Stimulated activated CD4-positive, alpha-beta T cell treated with anti-CD3 and anti-CD28 coated beads, Interleukin-15, amount 100 ng/mL, for 1 hour (primary cell): ENCODE data around the gene GIPC2.
"Not testable (repeated sequence)": the region's sequence is repeated elsewhere in the genome, so short reads cannot be mapped to it uniquely, and the experiment has no call there.

Experiments
- DNase-seq, 2 donors: peaks; one replicate each; pipeline ENCODE4 v3.0.0-alpha.2; 2020; ENCODE audit warnings: low read depth in 1 of 2, low spot score in 1 of 2

Gene GIPC2

GRCh38 chr1:78064886-78065285 lies 19.1 kb downstream of the GIPC2 start:
- DNase-seq: not testable (repeated sequence)

GRCh38 chr1:78068681-78069283 lies 23.0 kb downstream of the GIPC2 start:
- DNase-seq: no peak

DNA sequence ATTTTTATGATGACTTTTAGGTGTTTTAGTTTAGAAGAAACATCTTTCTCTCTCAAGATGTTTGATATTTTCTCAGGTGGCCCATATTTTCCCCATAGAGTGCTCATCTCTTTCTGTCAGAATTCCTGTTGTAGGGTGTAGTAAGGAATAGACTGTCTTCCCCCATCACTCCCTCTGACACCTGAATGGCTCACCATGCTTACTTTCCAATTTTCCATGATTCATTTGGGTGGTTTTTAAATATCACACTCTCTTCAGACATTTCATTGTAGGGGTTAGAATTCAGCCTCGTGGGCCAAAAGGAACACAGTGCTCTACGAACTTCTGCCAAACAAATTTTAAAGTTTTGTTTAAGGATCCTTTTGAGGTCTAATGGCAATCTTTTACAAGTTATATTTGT lies 24.0 kb downstream of the GIPC2 start:
- no peak for DNase-seq

DNA sequence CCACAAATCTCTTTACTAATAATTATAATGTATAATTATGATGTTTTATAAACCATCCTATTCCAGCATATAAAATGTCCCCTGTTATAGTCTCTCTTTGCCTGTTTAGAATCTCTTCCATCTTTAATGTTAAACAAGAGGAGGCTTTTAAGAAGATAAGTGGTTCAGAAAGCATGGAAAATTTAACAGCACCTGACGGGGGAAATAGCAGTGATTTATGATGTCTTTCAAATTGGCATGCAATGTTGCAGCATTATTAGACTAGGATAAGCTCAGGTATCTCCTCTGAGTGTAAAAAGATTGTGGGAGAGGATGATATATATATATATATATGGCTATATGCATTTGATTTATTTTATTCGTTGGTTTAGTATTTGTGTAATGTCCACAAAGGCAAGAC lies 24.4 kb downstream of the GIPC2 start:
- DNase-seq: no peak

DNA sequence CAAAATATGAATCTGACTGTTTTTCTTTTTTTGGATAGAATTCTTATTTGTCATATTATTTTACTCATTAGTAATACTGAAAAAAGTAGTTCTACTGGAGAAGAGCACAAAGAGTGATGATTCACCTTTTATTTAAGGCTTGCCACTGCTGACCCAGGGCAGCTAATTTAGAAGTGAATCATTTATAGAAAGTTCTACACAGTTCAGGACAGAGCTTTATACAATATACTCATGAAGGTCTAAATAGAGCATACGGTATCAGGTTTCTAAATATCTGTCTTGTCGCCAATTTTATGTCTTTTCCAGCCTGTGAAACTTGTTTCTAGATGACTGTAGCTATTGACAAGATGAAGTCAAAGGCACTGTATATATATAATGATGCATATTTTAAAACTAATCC lies 25.0 kb downstream of the GIPC2 start:
- no peak for DNase-seq

GRCh38 chr1:78071696-78072095 lies 25.9 kb downstream of the GIPC2 start:
- DNase-seq: no peak

GRCh38 chr1:78072216-78072615 lies 26.4 kb downstream of the GIPC2 start:
- no peak for DNase-seq

DNA sequence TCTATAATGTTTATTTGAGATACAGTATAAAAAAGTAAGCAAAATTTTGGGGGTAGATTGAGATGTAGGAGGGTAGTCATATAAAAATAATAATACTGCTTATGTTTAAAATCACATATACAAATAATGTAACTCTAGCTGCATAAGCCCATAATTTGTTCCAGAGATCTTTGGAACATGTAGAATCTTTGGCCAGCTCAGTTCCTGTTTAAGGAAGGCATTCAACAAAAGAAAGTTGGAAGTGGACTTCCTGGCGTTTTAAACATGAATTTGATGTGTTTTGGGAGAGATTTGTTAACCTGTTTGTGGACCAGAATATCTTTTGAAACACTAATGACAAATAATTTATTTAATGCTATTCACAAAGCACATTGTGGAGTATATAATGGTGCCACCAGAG lies 27.7 kb downstream of the GIPC2 start:
- no peak for DNase-seq

GRCh38 chr1:78075621-78076020 lies 29.9 kb downstream of the GIPC2 start:
- DNase-seq: no peak

DNA sequence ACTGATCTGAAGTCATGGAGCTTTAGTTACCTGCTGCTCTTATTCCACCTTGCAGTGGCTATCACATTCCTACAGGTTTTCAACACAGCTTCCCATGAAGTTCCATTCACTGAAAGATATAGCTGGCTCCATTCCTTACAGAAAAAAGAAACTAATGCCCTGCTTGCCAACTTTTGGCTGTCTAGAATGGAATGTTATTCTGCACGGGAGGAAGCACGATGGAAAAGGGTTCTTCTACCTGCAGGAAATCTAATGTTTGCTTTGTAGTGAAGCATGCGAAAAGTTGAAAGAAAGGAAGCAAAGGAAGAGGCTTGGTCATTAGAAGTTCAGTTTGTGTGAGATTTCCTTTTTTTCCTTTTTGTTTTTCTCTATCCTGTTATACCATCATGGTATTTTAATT lies 32.6 kb downstream of the GIPC2 start:
- no peak for DNase-seq

DNA sequence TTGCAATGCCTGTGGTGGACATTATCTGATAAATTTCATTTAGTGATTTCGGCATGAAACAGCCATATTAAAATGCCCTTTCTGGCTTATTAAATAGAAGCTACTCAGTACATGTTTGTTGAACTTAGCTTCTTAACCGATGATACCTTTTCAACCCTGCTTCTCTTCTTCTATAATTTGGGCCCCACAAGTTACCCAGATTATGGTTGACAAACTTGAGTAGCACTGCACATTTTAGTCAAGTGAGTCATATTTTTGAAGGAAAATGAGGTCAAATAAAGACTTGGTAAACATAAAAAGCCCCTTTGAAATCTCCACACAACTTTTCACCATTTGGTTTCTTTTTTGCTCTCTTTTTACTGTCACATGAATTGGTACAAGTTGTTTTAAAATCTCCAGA lies 33.8 kb downstream of the GIPC2 start:
- no peak for DNase-seq

GRCh38 chr1:78080767-78081166 lies 35.0 kb downstream of the GIPC2 start:
- no peak for DNase-seq

GRCh38 chr1:78081980-78082860 lies 36.5 kb downstream of the GIPC2 start:
- no peak for DNase-seq

- not testable (repeated sequence) for DNase-seq
Observed at GRCh38 chr1:78084639-78085038, 38.9 kb downstream of the GIPC2 start.

- no peak for DNase-seq
Observed at GRCh38 chr1:78086697-78087096, 40.9 kb downstream of the GIPC2 start.

DNA sequence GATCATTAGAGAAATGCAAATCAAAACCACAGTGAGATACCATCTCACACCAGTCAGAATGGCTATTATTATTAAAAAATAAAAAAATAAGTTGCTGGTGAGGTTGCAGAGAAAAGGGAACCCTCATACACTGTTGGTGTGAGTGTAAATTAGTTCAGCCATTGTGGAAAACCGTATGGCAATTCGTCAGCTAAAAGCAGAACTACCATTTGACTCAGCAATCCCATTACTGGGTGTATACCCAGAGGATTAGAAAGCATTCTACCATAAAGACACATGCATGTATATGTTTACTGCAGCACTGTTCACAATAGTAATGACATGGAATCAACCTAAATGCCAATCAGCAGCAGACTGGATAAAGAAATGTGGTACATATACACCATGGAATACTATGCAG lies 42.2 kb downstream of the GIPC2 start:
- DNase-seq: no peak

DNA sequence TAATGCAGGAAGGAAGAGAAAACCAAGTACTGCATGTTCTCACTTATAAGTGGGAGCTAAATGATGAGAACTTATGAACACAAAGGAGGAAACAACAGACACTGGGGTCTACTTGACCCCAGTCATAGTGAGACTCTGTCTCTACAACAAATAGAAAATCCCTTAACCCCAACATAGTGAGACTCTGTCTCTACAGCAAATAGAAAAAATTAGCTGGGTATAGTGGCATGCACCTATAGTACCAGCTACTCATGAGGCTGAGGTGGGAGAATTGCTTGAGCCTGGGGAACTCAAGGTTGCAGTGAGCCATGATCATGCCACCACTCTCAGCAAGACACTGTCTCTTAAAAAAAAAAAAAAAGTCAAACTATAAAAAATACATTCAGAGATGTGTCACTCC lies 42.7 kb downstream of the GIPC2 start:
- no peak for DNase-seq

DNA sequence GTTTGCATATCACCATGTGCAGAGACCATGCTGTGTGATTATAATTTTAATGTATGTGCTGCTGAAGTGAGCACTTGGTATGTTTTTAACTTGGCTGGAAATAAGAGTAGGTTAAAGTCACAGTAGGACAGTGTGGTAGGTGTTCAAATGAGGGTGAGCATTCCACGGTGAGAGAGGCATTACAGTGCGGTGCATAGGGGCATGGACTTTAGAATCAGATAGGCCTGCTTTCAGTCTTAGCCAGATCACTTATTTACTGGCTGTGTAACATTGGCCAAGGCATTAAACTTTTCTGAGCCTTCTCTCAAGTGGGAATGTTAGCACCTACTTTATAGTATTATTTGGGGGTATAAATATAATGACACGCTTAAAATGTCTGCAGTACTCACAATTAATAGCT lies 43.2 kb downstream of the GIPC2 start:
- no peak for DNase-seq

GRCh38 chr1:78090472-78091133 lies 44.8 kb downstream of the GIPC2 start:
- no peak for DNase-seq

- no peak for DNase-seq
Observed at GRCh38 chr1:78091215-78091813, 45.5 kb downstream of the GIPC2 start.

- no peak for DNase-seq
Observed at GRCh38 chr1:78091886-78092285, 46.1 kb downstream of the GIPC2 start.

- no peak for DNase-seq
Observed at GRCh38 chr1:78092643-78093042, 46.9 kb downstream of the GIPC2 start.
